ENCODE measurements around the gene KIAA1549.
"Not testable (repeated sequence)": the region's sequence is repeated elsewhere in the genome, so short reads cannot be mapped to it uniquely, and the experiment has no call there.

KIAA1549 gene

GRCh38 chr7:138798836-138799235 lies 182.4 kb downstream of the KIAA1549 start:
- no peak for DNase-seq

DNA sequence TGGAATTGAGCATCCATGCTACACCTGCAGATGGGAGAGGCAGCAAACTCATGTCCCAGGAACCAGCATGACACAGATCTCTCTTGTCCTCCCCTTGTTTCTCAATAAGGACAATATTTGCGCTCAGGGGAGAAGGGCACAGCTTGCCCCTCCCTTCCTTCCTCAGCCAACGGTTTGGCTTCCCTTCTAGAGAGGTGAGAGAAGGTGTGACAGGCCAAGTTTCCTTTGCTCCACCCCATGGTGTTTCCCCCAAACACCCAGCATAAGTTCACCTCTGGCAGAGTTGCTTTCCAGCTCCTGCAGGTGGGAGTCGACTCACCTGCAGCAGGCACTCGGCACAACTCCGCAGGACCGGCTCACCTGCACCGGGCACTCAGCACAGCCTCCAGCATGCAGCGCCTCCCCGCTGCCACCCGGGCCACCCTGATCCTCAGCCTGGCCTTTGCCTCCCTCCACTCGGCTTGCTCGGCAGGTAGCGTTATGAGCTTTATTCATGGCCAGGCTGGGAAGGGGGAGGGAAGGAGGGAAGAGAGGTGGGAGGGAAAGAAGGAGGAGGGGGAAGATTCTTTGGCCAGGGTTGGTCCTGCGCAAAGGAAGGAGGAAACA lies 183.4 kb downstream of the KIAA1549 start, which contains the start of the genes ATP6V0A4 and TMEM213:
Gene ATP6V0A4, minus strand, starts transcription at position 482 of the 606 bp plus-strand sequence. CDS start 26,949 bp downstream, outside the sequence.
Gene TMEM213, plus strand, starts transcription at position 280 of the 606 bp plus-strand sequence. Its CDS starts 111 bp downstream, at position 391.
- DNase-seq: no peak

- not testable (repeated sequence) for DNase-seq
Observed at GRCh38 chr7:138797046-138797445, 184.1 kb downstream of the KIAA1549 start.

GRCh38 chr7:138796038-138796615 lies 185.1 kb downstream of the KIAA1549 start:
- no peak for DNase-seq

DNA sequence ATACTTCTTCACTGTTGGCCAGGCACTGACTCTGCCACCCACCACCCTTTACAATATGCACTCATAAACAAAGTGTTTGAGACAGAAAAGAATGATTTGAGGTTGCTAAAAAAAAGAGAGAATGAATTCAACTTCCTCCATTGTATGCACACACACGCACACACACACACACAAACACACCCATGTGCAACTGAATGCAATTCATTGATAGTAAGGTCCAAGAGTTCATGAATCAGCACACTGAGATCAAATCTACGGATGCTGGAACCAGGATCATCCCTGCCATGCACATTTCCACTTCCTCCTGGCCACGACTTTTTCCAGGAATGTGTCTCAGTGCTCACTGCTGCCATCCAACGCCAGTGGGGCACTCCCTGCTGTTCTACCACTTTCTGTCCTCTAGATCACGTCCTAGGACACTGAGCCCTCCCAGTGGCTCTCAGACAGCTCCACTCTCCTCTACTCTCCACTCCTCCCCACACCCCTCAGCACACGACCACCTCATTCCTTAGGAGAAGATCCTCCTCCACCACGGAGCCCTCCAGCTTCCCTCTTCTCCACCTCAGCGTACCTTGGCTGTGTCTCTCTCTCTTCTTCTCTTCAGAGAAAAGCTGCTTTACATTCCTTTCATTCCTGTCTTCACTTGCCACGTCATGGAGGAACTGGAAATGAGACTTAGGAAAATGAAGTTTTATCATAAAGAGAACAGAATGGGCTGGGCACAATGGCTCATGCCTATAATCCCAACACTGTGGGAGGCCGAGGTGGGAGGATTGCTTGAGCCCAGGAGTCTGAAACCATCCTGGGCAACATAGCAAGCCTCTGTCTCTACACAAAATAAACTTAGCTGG lies 195.4 kb downstream of the KIAA1549 start:
- DNase-seq: no peak

GRCh38 chr7:138784692-138785091 lies 196.5 kb downstream of the KIAA1549 start:
- DNase-seq: no peak
